WTC11 (cell line): ENCODE measurements around the gene STARD9. TPM values are rescaled to one million over a fixed set of nuclear protein-coding genes. Genes with fewer than 3 reads are reported as not detected.

Experiments
- ATAC-seq: fragments of 200-7000 bp; cut with Tn5 transposase; 2 replicates; pipeline ENCODE4 v1.10.0; 2021; ENCODE audit warnings: mild to moderate bottlenecking, moderate library complexity
- CTCF ChIA-PET: fragments of 300-600 bp; sonication (Branson Sonifier 250); formaldehyde crosslinking; loops from one replicate; lab custom pipeline; 2021; ENCODE audit warnings: antibody characterized with exemption; lab: Charles Lee
- POLR2A ChIA-PET: fragments of 350-600 bp; sonication (Branson Sonifier 250); formaldehyde crosslinking; loops from one replicate; lab custom pipeline; 2021; ENCODE audit warnings: antibody characterized with exemption; lab: Charles Lee
- DNase-seq: peaks from one replicate; pipeline ENCODE4 v3.0.0; 2021; ENCODE audit warnings: low spot score
- H3K27ac Mint-ChIP-seq: 2 replicates; pipeline ENCODE4 v1.8.0; 2021; ENCODE audit warnings: mixed read lengths
- H3K27me3 Mint-ChIP-seq: 2 replicates; pipeline ENCODE4 v1.8.0; 2021; ENCODE audit warnings: low read depth, mild to moderate bottlenecking, moderate library complexity, mixed read lengths
- H3K36me3 Mint-ChIP-seq: 2 replicates; pipeline ENCODE4 v1.8.0; 2021; ENCODE audit warnings: mixed read lengths
- H3K4me1 Mint-ChIP-seq: 2 replicates; pipeline ENCODE4 v1.8.0; 2022; ENCODE audit warnings: mixed read lengths
- H3K4me3 Mint-ChIP-seq: 2 replicates; pipeline ENCODE4 v1.8.0; 2021; ENCODE audit warnings: mild to moderate bottlenecking, moderate library complexity, mixed read lengths
- H3K9me3 Mint-ChIP-seq: 2 replicates; pipeline ENCODE4 v1.8.0; 2021; ENCODE audit warnings: mixed read lengths
- AR ChIP-seq: fragments of 250-450 bp; sonication (Bioruptor Pico); IDR thresholded peaks from 2 replicates; pipeline ENCODE4 v1.9.0; 2021; ENCODE audit warnings: mild to moderate bottlenecking
- FOXP4 ChIP-seq: sonication (generic); formaldehyde crosslinking; IDR thresholded peaks from 2 replicates; pipeline ENCODE4 v1.8.0; 2022; ENCODE audit warnings: mild to moderate bottlenecking, missing genetic modification reagents
- HMGXB4 ChIP-seq: sonication (generic); formaldehyde crosslinking; IDR thresholded peaks from 2 replicates; pipeline ENCODE4 v1.8.1; 2023; ENCODE audit warnings: mild to moderate bottlenecking, moderate library complexity, missing genetic modification reagents
- MAX ChIP-seq: sonication (generic); formaldehyde crosslinking; IDR thresholded peaks from 2 replicates; pipeline ENCODE4 v1.8.0; 2022; ENCODE audit warnings: mild to moderate bottlenecking, missing genetic modification reagents
- MXD4 ChIP-seq: fragments of 250-450 bp; sonication (Bioruptor Pico); IDR thresholded peaks from 2 replicates; pipeline ENCODE4 v1.8.0; 2021; ENCODE audit warnings: mild to moderate bottlenecking, moderate library complexity, borderline replicate concordance
- NFATC4 ChIP-seq: fragments of 250-450 bp; sonication (Bioruptor Pico); IDR thresholded peaks from 2 replicates; pipeline ENCODE4 v1.9.0; 2021; ENCODE audit warnings: mild to moderate bottlenecking
- SMAD3 ChIP-seq: sonication (generic); formaldehyde crosslinking; IDR thresholded peaks from 2 replicates; pipeline ENCODE4 v1.8.0; 2022; ENCODE audit warnings: missing genetic modification reagents, mild to moderate bottlenecking, borderline replicate concordance
- ZBTB21 ChIP-seq: sonication (generic); formaldehyde crosslinking; IDR thresholded peaks from 2 replicates; pipeline ENCODE4 v1.8.1; 2023; ENCODE audit warnings: mild to moderate bottlenecking, missing genetic modification reagents, borderline replicate concordance
- ZNF416 ChIP-seq: fragments of 250-450 bp; sonication (Bioruptor Pico); IDR thresholded peaks from 2 replicates; pipeline ENCODE4 v1.9.0; 2021; ENCODE audit warnings: mild to moderate bottlenecking, inconsistent platforms
- total RNA-seq: library from RNA; stranded (reverse); gene quantifications from 3 replicates; pipeline ENCODE4 v1.2.3, GENCODE V29; 2021
- TF ChIP-seq, protein P1 (sequence below): sonication (generic); formaldehyde crosslinking; conservative IDR thresholded peaks from 2 replicates; pipeline ENCODE4 v1.8.1; 2023; ENCODE audit warnings: mild to moderate bottlenecking, low read depth, missing genetic modification reagents, moderate library complexity
- TF ChIP-seq, protein P2 (sequence below): sonication (generic); formaldehyde crosslinking; IDR thresholded peaks from 2 replicates; pipeline ENCODE4 v1.8.1; 2022; ENCODE audit warnings: missing genetic modification reagents, borderline replicate concordance
- TF ChIP-seq, protein P3 (sequence below): sonication (generic); formaldehyde crosslinking; IDR thresholded peaks from 2 replicates; pipeline ENCODE4 v1.8.1; 2022; ENCODE audit warnings: low read depth, missing genetic modification reagents, borderline replicate concordance
- TF ChIP-seq, protein P4 (sequence below): fragments of 250-450 bp; sonication (Bioruptor Pico); conservative IDR thresholded peaks from 2 replicates; pipeline ENCODE4 v1.9.0; 2021; ENCODE audit warnings: mild to moderate bottlenecking

Gene STARD9
- total RNA-seq, 1 experiment from 2014 or later, result 5.7 TPM

DNA sequence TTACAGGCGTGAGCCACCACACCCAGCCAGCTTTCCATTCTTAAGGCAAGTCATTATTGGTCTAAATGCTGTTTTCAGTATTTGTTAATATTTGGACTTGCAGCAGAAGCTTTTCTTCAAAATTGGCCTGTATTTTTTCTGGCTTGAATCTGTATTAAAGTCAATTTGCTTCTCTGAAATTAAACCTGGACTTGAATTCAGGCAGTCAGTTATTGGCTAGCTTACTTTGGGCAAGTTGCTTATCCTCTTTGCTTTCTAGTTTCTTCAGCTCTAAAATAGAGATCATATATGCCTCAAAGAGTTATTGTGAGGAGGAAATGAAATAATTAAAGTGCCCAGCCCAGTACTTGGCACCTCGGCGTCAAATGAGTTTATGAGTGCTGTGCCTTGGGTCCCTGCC lies 17.3 kb downstream of the STARD9 start (continued):
- TF ChIP-seq, protein P1, sequence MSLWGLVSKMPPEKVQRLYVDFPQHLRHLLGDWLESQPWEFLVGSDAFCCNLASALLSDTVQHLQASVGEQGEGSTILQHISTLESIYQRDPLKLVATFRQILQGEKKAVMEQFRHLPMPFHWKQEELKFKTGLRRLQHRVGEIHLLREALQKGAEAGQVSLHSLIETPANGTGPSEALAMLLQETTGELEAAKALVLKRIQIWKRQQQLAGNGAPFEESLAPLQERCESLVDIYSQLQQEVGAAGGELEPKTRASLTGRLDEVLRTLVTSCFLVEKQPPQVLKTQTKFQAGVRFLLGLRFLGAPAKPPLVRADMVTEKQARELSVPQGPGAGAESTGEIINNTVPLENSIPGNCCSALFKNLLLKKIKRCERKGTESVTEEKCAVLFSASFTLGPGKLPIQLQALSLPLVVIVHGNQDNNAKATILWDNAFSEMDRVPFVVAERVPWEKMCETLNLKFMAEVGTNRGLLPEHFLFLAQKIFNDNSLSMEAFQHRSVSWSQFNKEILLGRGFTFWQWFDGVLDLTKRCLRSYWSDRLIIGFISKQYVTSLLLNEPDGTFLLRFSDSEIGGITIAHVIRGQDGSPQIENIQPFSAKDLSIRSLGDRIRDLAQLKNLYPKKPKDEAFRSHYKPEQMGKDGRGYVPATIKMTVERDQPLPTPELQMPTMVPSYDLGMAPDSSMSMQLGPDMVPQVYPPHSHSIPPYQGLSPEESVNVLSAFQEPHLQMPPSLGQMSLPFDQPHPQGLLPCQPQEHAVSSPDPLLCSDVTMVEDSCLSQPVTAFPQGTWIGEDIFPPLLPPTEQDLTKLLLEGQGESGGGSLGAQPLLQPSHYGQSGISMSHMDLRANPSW (CRISPR knock-in tag), result no peak
- TF ChIP-seq FOXP4 (CRISPR knock-in tag), result no peak
- TF ChIP-seq, all 79 proteins: peak for 0

DNA sequence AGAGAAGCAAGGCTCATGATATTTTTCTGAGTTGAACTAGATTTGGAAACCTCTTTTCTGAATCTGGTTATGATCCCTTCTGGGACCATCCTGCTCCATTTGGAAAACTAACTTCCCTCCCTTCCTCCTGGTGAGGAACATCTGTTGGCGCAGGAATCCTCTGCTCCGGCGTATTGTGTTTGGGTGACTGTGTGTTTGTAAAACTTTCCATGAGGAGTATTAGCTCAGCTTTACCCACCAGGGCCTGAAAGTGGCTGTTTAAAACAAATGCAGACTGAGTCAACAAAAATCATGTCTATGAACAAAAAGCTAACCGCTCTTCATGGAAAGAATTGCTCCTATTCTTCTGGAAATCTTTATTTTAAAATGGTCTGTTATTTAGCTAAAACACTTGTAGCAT lies 17.7 kb downstream of the STARD9 start:
- ChIA-PET POLR2A (no interaction called here), CTCF (interaction anchor here (2.5 kb wide), 1 partner anchor 27 kb away, joined by 16 read pairs; no protein-coding TSS in a partner anchor)
- Mint-ChIP-seq H3K27me3 (no peaks in the 10 kb centered on the region), H3K4me3 (no peak overlapping the region), H3K36me3 (no peaks in the 10 kb centered on the region), H3K9me3 (no peaks in the 10 kb centered on the region), H3K4me1 (peaks cover 13% of the 10 kb centered on the region)
- no peak for TF ChIP-seq SMAD3 (CRISPR knock-in tag)
- TF ChIP-seq, all 79 proteins: peak for 0
- DNase-seq (no peak), ATAC-seq (no peak)
- no peak overlapping the region for H3K27ac Mint-ChIP-seq

GRCh38 chr15:42594095-42594494 lies 18.7 kb downstream of the STARD9 start:
- POLR2A ChIA-PET, result no interaction called here
- Mint-ChIP-seq H3K4me1 (peaks cover 13% of the 10 kb centered on the region), H3K27ac (0 out of 2 replicates have a peak overlapping the region, but pooled peaks have one; percentile 23), H3K4me3 (no peak overlapping the region), H3K9me3 (no peaks in the 10 kb centered on the region), H3K27me3 (no peaks in the 10 kb centered on the region), H3K36me3 (no peaks in the 10 kb centered on the region)
- DNase-seq, result no peak
- ATAC-seq, result no peak
- CTCF ChIA-PET, result no interaction called here
- TF ChIP-seq AR (CRISPR knock-in tag), result no peak
- no peak for TF ChIP-seq NFATC4 (CRISPR knock-in tag)
- TF ChIP-seq ZBTB21 (CRISPR knock-in tag), result no peak
- no peak for TF ChIP-seq HMGXB4
- no peak for TF ChIP-seq ZNF416 (CRISPR knock-in tag)
- TF ChIP-seq, protein P2, sequence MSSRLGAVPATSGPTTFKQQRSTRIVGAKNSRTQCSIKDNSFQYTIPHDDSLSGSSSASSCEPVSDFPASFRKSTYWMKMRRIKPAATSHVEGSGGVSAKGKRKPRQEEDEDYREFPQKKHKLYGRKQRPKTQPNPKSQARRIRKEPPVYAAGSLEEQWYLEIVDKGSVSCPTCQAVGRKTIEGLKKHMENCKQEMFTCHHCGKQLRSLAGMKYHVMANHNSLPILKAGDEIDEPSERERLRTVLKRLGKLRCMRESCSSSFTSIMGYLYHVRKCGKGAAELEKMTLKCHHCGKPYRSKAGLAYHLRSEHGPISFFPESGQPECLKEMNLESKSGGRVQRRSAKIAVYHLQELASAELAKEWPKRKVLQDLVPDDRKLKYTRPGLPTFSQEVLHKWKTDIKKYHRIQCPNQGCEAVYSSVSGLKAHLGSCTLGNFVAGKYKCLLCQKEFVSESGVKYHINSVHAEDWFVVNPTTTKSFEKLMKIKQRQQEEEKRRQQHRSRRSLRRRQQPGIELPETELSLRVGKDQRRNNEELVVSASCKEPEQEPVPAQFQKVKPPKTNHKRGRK, result no peak
- TF ChIP-seq MXD4 (CRISPR knock-in tag), result no peak
- TF ChIP-seq, protein P3, sequence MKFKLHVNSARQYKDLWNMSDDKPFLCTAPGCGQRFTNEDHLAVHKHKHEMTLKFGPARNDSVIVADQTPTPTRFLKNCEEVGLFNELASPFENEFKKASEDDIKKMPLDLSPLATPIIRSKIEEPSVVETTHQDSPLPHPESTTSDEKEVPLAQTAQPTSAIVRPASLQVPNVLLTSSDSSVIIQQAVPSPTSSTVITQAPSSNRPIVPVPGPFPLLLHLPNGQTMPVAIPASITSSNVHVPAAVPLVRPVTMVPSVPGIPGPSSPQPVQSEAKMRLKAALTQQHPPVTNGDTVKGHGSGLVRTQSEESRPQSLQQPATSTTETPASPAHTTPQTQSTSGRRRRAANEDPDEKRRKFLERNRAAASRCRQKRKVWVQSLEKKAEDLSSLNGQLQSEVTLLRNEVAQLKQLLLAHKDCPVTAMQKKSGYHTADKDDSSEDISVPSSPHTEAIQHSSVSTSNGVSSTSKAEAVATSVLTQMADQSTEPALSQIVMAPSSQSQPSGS (CRISPR knock-in tag), result no peak
- TF ChIP-seq MAX, result no peak
- TF ChIP-seq, protein P1 (CRISPR knock-in tag), result no peak
- TF ChIP-seq, protein P4, sequence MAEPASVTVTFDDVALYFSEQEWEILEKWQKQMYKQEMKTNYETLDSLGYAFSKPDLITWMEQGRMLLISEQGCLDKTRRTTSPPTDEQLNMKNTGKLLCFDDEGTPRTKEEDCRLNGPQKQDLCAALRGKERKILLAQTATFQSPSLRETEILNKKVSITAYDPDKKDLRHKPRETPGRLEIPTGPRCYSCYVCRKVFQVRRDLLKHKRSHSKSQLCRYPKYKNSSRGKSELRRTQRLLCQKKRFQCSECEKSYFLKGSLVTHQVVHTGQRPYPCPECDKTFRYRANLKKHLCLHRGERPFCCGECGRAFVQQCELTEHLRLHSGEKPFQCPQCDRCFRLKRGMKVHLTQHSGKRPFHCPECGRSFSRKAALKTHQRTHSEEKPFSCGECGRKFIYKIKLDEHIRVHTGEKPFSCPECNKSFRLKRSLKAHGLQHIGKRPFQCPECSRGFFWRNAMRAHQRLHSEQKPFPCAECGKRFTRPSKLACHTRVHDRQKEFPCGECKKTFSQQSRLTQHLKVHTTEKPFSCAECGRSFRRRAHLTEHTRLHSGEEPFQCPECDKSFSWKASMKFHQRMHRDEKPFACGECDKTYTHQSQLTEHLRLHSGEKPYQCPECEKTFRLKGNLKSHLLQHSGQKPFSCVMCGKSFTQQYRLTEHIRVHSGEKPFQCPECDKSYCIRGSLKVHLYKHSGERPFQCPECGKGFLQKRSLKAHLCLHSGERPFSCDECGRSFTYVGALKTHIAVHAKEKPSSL (CRISPR knock-in tag), result no peak
